ENCODE measurements around the gene LCLAT1. TPM values are rescaled to one million over a fixed set of nuclear protein-coding genes. Genes with fewer than 3 reads are reported as not detected.

Gene LCLAT1
- polyA plus RNA-seq, 1 donor (not counting 4 experiments of a cell fraction or from before 2014, with no cell fraction given) = 17.1 TPM

GRCh38 chr2:30484145-30484544 lies 37.1 kb downstream of the LCLAT1 start:
- no peak overlapping the region for H3K4me3 ChIP-seq (ENCODE audit: control insufficient read depth in 2 of 3, extremely low read depth in 1 of 3, insufficient read depth in 2 of 3, low read depth in 1 of 3, low read length in 3 of 3)
- no peaks in the 10 kb centered on the region for H3K36me3 ChIP-seq (ENCODE audit: control insufficient read depth in 2 of 2, extremely low read depth in 1 of 2, insufficient read depth in 2 of 2, low read length in 2 of 2)
- no peak overlapping the region for H2AFZ ChIP-seq (ENCODE audit: control insufficient read depth, low read length)
- no peaks in the 10 kb centered on the region for H3K9me3 ChIP-seq (ENCODE audit: control insufficient read depth, low read depth, low read length)
- dilution Hi-C loops (cut with MboI; ENCODE audit: extremely low pct_ligation_motif_present, low sequenced_read_pairs) = no loop called here
- no peak overlapping the region for H3K9ac ChIP-seq (ENCODE audit: control insufficient read depth, extremely low read depth, insufficient read depth, low read length)
- FAIRE-seq (no peak), DNase-seq (ENCODE audit: low read depth, low spot score) (no peak)
- H4K20me1 ChIP-seq (ENCODE audit: control insufficient read depth, extremely low read depth, insufficient read depth, low read length) = no peaks in the 10 kb centered on the region
- TF ChIP-seq CTCF (optimal IDR thresholded peaks at IDR 0.05 in 1 of 3, IDR thresholded peaks at IDR 0.05 in 1 of 3, conservative IDR thresholded peaks at IDR 0.05 in 1 of 3; ENCODE audit: extremely low read depth in 1 of 3, insufficient read depth in 2 of 3, low read length in 3 of 3) (no peak), EZH2 (IDR thresholded peaks at IDR 0.05; ENCODE audit: low read length) (no peak)
- H3K4me1 ChIP-seq (ENCODE audit: control insufficient read depth, extremely low read depth, insufficient read depth, low read length) = no peaks in the 10 kb centered on the region
- no peak overlapping the region for H3K27ac ChIP-seq (ENCODE audit: control insufficient read depth, insufficient read depth, low read length)
- H3K27me3 ChIP-seq (ENCODE audit: control insufficient read depth, extremely low read depth, insufficient read depth, low read length) = no peaks in the 10 kb centered on the region
- no peak overlapping the region for H3K4me2 ChIP-seq (ENCODE audit: control insufficient read depth, extremely low read depth, insufficient read depth, low read depth, low read length)
- H3K79me2 ChIP-seq (ENCODE audit: control insufficient read depth, insufficient read depth, low read length) = no peaks in the 10 kb centered on the region
- H3K9me1 ChIP-seq (ENCODE audit: control insufficient read depth, extremely low read depth, insufficient read depth, low read length) = no peaks in the 10 kb centered on the region

- Histone ChIP-seq H4K20me1 (ENCODE audit: control insufficient read depth, extremely low read depth, insufficient read depth, low read length) (no peaks in the 10 kb centered on the region), H3K4me3 (ENCODE audit: control insufficient read depth in 2 of 3, extremely low read depth in 1 of 3, insufficient read depth in 2 of 3, low read depth in 1 of 3, low read length in 3 of 3) (no peak overlapping the region), H2AFZ (ENCODE audit: control insufficient read depth, low read length) (no peak overlapping the region), H3K9me3 (ENCODE audit: control insufficient read depth, low read depth, low read length) (no peaks in the 10 kb centered on the region), H3K36me3 (ENCODE audit: control insufficient read depth in 2 of 2, extremely low read depth in 1 of 2, insufficient read depth in 2 of 2, low read length in 2 of 2) (peaks cover 0 to 1% of the 10 kb centered on the region in 2 experiments), H3K4me2 (ENCODE audit: control insufficient read depth, extremely low read depth, insufficient read depth, low read depth, low read length) (no peak overlapping the region), H3K79me2 (ENCODE audit: control insufficient read depth, insufficient read depth, low read length) (no peaks in the 10 kb centered on the region), H3K9ac (ENCODE audit: control insufficient read depth, extremely low read depth, insufficient read depth, low read length) (no peak overlapping the region), H3K27me3 (ENCODE audit: control insufficient read depth, extremely low read depth, insufficient read depth, low read length) (no peaks in the 10 kb centered on the region), H3K4me1 (ENCODE audit: control insufficient read depth, extremely low read depth, insufficient read depth, low read length) (no peaks in the 10 kb centered on the region), H3K27ac (ENCODE audit: control insufficient read depth, insufficient read depth, low read length) (no peak overlapping the region), H3K9me1 (ENCODE audit: control insufficient read depth, extremely low read depth, insufficient read depth, low read length) (no peaks in the 10 kb centered on the region)
- TF ChIP-seq EZH2 (IDR thresholded peaks at IDR 0.05; ENCODE audit: low read length) = no peak
- no peak for TF ChIP-seq CTCF (optimal IDR thresholded peaks at IDR 0.05 in 1 of 3, IDR thresholded peaks at IDR 0.05 in 1 of 3, conservative IDR thresholded peaks at IDR 0.05 in 1 of 3; ENCODE audit: extremely low read depth in 1 of 3, insufficient read depth in 2 of 3, low read length in 3 of 3)
- DNase-seq (ENCODE audit: low read depth, low spot score) (no peak), FAIRE-seq (no peak)
- dilution Hi-C loops (cut with MboI; ENCODE audit: extremely low pct_ligation_motif_present, low sequenced_read_pairs) = no loop called here
These were observed 37.9 kb downstream of the LCLAT1 start for GRCh38 chr2:30484995-30485394.
